ENCODE measurements around the gene INHA. TPM values are rescaled to one million over a fixed set of nuclear protein-coding genes. Genes with fewer than 3 reads are reported as not detected.

Gene INHA
- total RNA-seq, 1 experiment from 2014 or later = 1.2 TPM

DNA sequence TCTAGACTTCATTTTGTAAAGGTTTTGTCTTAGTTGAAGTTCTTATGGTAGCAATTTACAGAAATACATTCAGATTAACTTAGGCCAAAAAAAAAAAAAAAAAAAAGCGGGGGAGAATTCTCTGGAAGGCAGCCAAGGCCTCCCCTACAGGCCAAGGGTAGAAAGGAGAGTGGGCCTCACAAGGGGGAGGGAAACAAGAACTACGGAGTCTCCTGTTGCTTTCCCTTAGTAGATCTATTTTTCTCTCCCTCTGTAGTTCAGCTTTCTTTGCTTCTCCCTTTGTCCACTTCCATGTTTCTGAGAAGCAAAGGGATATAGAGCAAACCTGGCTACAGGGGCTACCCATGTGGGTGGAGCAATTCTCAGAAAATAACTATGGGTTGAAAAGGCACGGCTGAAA, 23.1 kb downstream of the INHA start:
- Mint-ChIP-seq H3K36me3 (ENCODE audit: insufficient read depth, unreplicated experiment) (no peaks in the 10 kb centered on the region), H3K4me3 (ENCODE audit: unreplicated experiment) (no peak overlapping the region), H3K27ac (ENCODE audit: low read depth, unreplicated experiment) (no peak overlapping the region), H3K27me3 (ENCODE audit: insufficient read depth, unreplicated experiment) (no peaks in the 10 kb centered on the region), H3K9me3 (ENCODE audit: unreplicated experiment) (no peaks in the 10 kb centered on the region), H3K4me1 (ENCODE audit: insufficient read depth, unreplicated experiment) (no peaks in the 10 kb centered on the region)
- BruUV-seq (replicated peaks) = no TSS peak
- no peak for TF ChIP-seq CTCF (IDR thresholded peaks at IDR 0.05; ENCODE audit: unreplicated experiment)
- DNase-seq (ENCODE audit: unreplicated experiment) = no peak
- POLR2A ChIA-PET = interaction anchor here (0.7 to 1.5 kb wide), 3 partner anchors 24 to 1529 kb away, joined by 3 to 5 read pairs (median 4); partner anchors contain the start of genes OBSL1 and TMEM198
- intact Hi-C loops (cut with micrococcal nuclease) = loop anchor here (5.0 kb wide), 1 partner anchor 92 kb away; no protein-coding TSS in a partner anchor
- CTCF ChIA-PET = interaction anchor here (0.5 to 3.7 kb wide), 5 partner anchors 33 to 203 kb away, joined by 3 to 19 read pairs (median 3); no protein-coding TSS in a partner anchor

DNA sequence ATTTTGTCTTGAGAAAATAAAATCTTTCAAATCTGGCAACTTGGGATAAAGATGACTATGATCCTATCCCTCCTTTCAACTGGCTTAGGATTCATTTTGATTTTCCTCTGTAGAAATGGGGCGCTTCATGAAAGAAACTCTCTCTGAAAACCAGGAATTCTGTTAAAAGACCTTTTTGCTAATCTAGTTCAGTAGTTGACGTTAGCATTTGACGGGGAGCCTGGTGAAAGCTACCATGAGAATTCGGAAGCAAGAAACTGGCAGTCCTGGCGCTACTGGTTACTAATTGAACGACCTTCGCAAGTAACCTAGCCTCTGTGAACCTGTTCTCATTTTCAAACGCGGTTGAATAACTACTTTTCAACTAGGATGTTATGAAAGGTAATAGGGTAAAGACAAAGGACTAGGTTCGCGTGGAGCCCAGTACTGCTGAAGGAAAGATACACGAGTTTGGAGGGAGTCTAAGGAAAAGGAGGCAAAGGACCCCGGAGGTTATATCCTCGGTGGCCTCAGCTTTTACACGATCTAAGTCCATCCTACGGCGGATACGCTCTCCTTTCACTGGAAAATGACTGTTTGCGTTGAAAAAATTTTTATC, 24.9 kb downstream of the INHA start:
- intact Hi-C loops (cut with micrococcal nuclease) = loop anchor here (1.0 to 5.0 kb wide), 2 partner anchors 56 to 90 kb away; no protein-coding TSS in a partner anchor
- Mint-ChIP-seq H3K9me3 (ENCODE audit: unreplicated experiment) (no peaks in the 10 kb centered on the region), H3K27ac (ENCODE audit: low read depth, unreplicated experiment) (peak overlapping the region; percentile 98), H3K4me3 (ENCODE audit: unreplicated experiment) (peak overlapping the region; percentile 96), H3K36me3 (ENCODE audit: insufficient read depth, unreplicated experiment) (peaks cover 6% of the 10 kb centered on the region), H3K27me3 (ENCODE audit: insufficient read depth, unreplicated experiment) (no peaks in the 10 kb centered on the region), H3K4me1 (ENCODE audit: insufficient read depth, unreplicated experiment) (no peaks in the 10 kb centered on the region)
- ChIA-PET CTCF (interaction anchor here (0.5 to 2.8 kb wide), 9 partner anchors 35 to 551 kb away, joined by 3 to 19 read pairs (median 4); no protein-coding TSS in a partner anchor), POLR2A (interaction anchor here (0.7 to 4.0 kb wide), 30 partner anchors 10 to 673 kb away, joined by 3 to 49 read pairs (median 5); partner anchors contain the start of genes CHPF, CNPPD1, GLB1L and GMPPA)
- DNase-seq (ENCODE audit: unreplicated experiment) = no peak
- TSS peak; percentile 86 for BruUV-seq (replicated peaks)
- no peak for TF ChIP-seq CTCF (IDR thresholded peaks at IDR 0.05; ENCODE audit: unreplicated experiment)

- Mint-ChIP-seq H3K36me3 (ENCODE audit: insufficient read depth, unreplicated experiment) (peaks cover 7% of the 10 kb centered on the region), H3K27ac (ENCODE audit: low read depth, unreplicated experiment) (peak within 1 kb of the TSS; percentile 98), H3K4me3 (ENCODE audit: unreplicated experiment) (peak within 1 kb of the TSS; percentile 96), H3K9me3 (ENCODE audit: unreplicated experiment) (no peaks in the 10 kb centered on the region), H3K4me1 (ENCODE audit: insufficient read depth, unreplicated experiment) (no peaks in the 10 kb centered on the region), H3K27me3 (ENCODE audit: insufficient read depth, unreplicated experiment) (no peaks in the 10 kb centered on the region)
- peak; percentile 98 for DNase-seq (ENCODE audit: unreplicated experiment)
- POLR2A ChIA-PET = interaction anchor here (0.6 to 4.0 kb wide), 35 partner anchors 10 to 1923 kb away, joined by 3 to 49 read pairs (median 4); partner anchors contain the start of genes ANKZF1, ATG9A, CHPF and CNPPD1
- intact Hi-C loops (cut with micrococcal nuclease) = loop anchor here (1.0 to 5.0 kb wide), 2 partner anchors 56 to 90 kb away; no protein-coding TSS in a partner anchor
- no TSS peak for BruUV-seq (replicated peaks)
- CTCF ChIA-PET = interaction anchor here (0.6 to 2.8 kb wide), 8 partner anchors 36 to 552 kb away, joined by 3 to 19 read pairs (median 4); no protein-coding TSS in a partner anchor
- no peak for TF ChIP-seq CTCF (IDR thresholded peaks at IDR 0.05; ENCODE audit: unreplicated experiment)
Measured at GRCh38 chr2:219597552-219598307, 25.6 kb downstream of the INHA start, which contains the start of gene STK11IP. TSS of gene STK11IP (plus strand) at chr2:219597857. CDS start at chr2:219598120, 263 bp downstream.

Measured in MCF 10A (cell line).